Forelimb muscle (tissue), 1 donor: ENCODE data around the gene BRF1. TPM values are rescaled to one million over a fixed set of nuclear protein-coding genes. Genes with fewer than 3 reads are reported as not detected.

ENCODE experiments used
- DNase-seq: peaks from one replicate; pipeline ENCODE4 v3.0.0-alpha.2; 2013; ENCODE audit warnings: low read depth
- polyA plus RNA-seq: library from polyadenylated mRNA; unstranded; fragments of 120-200 nt; gene quantifications from one replicate; pipeline ENCODE4 v1.2.1, GENCODE V29; 2013; ENCODE audit not compliant: insufficient read length

Gene BRF1
- polyA plus RNA-seq, 1 donor: 22.8 TPM

DNA sequence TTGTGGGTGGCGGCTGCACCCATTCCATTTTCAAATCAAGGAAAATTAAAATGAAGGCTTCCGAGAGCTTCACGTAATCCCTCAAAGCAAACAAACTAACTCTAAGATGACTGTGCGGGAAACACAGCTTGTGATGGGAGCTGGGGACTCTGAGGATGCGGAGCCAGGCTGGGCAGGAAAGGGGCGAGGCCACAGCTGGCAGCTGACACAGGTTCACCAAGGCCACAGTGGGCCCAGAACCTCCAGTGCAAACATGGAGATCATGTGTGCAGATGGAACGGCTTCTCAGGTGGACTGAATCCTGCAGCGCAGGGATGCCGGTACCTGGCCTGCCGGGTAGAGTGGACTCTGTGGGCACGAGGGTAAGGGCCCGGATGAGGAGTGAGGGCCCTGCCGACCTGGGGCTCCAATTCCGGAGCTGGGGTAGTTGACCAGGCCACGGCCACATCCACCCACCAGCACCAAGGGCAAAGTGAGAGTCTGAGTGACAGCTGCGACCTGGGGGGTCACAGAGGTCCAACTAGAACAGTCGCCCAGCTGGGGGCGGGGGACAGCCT is 71.6 kb downstream of the BRF1 start:
- no peak for DNase-seq

- no peak for DNase-seq
These were observed 72.2 kb downstream of the BRF1 start for GRCh38 chr14:105228562-105228961.

DNA sequence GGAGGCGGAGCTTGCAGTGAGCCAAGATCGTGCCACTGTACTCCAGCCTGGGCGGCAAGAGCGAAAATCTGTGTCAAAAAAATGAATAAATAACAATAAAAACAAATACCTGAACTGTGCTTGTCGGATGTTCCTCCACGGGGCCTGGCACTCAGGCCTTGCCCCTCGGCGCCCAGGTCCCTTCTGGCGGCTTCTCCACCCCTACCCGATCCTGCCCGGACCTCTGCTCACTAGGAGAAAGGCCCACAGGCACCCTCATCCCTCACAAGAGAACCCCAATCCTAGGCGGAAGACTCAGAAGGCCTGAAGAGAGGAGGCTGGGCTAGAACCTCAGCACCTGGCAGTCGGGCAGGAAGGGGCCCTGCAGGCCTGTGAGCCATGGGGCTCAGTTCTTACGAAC is 73.5 kb downstream of the BRF1 start:
- no peak for DNase-seq

DNA sequence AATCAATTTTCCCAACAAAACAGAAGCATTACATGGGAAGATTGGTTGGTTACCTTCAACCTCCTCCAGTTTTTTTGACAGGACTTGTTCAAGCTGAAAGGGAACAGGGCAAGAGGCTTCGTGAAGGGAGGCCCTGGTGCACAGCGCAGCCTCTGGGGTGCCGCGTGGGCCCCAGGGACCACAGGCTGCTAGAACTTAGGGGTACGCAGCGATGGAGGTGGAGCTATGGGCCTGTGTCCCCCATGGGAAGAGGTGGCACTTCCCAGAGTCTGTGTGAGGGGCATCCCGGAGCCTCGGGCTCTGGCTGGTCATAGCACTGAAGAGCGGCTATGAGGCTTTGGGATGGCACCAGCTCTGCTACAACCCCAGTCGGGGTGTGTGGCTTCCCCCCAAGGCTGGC is 74.6 kb downstream of the BRF1 start:
- no peak for DNase-seq

- no peak for DNase-seq
These were observed 75.8 kb downstream of the BRF1 start for GRCh38 chr14:105224845-105225570.

DNA sequence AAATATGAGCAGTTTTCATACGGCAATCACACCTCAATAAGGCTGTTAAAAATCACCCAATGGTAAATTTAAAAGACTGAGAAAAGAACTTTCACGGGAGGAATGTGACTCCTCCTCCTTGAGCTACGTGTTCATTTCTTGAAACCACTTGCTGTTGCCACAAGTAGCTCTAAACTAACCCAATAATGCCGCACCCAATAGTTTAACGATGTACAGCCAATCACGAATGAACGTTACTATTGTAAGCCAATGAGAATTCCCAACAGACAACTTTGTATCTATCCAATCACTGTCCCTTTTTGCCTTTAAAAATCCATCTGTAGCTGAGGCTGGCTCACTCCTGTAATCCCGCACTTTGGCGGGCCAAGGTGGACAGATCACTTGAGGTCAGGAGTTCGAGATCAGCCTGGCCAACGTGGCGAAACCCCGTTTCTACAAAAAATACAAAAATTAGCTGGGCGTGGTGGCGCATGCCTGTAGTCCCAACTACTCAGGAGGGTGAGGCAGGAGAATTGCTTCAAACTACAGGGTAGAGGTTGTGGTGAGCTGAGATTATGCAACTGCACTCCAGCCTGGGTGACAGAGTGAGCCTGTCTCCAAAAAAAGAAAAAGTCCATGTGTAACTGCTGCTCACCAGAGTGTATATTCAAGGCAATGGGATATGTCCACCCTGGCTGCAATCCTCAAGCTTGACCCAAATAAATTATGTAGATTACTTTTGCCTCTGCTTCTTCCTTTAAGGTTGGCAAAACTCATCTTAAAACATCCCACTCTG is 76.8 kb downstream of the BRF1 start:
- DNase-seq: no peak

GRCh38 chr14:105223260-105223659 is 77.5 kb downstream of the BRF1 start:
- no peak for DNase-seq

GRCh38 chr14:105221598-105222178 is 79.1 kb downstream of the BRF1 start:
- DNase-seq: no peak

DNA sequence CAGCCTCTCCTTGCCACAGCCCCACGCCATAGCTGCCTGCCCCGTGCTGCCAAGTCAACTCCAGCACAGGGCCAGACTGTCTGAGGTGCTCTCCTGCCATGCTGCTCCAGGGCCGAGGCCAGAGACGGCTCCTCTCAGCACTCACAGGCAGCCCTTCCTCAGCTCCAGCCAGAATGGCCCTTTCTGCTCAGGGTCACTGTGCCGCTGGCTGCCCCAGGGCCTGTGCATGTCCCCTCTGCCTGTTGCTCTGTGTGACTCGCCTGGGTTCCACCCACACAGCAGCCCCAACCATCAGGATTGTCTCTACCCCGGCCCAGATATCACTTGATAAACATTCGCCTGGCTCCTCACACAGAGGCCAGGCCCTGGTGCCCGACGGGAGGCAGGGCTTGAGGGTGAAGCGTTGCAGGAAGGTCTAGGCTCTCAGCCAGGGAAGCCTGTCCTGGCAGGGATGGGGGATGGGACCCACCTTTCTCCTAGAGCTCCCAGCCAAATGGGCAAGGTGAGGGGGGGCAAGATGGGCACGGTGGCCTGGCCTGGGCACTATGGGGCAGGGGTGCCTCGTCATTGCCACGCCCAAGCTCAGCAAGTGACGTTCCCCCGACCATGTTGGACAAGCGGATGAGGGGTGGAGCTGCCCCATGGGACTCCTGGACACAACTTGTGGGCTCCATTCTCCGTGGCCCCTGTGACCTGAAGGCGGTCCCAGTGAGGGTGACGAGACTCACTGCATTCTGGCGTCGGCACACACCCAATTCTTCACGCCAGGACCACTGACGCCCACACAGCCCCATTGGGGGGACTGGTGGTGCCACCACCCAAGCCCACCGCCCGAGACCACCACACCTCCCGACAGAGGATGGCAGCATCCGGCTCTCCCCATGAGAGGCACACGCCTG is 79.9 kb downstream of the BRF1 start:
- no peak for DNase-seq

GRCh38 chr14:105219753-105220152 is 81.0 kb downstream of the BRF1 start:
- DNase-seq: no peak

GRCh38 chr14:105219043-105219612 is 81.7 kb downstream of the BRF1 start:
- DNase-seq: no peak

DNA sequence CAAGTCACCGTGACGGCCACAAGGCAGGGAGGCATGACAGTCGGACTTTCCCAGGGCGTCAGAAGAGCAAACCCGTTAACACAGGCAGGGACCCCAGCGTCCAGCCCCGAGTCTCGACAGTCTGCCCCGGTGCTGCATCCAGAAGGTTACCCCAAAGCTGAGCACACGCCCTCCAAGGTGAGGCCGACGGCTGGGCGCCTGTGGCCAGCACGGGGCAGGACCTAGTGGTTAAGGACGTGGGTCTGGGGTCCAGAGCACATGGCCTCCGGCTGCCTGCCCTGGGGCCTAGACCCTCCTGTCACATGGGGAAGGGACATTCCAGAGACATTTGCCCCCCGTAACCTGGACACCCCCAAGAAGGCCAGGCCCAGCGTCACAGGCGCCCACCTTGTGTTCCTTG is 82.2 kb downstream of the BRF1 start:
- no peak for DNase-seq

DNA sequence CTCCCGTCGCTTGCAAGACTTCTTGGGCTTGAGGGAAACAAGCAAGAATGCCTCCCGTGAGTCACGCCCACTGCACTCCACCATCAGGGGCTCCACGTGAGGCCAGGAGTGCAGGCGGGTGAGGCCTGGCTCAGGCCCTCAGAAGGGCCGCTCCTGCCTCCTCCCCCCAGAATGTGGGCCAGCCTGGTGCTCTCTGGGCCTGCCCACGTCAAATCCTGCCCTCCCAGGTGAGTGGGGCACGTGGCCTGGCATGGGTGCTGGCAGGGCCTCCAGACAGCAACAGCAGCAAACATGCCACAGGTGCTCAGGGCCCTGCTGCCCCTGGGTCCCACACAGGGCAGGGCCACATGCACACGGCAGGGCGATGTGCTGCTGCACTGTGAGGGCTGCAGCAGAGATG is 83.0 kb downstream of the BRF1 start:
- DNase-seq: no peak

DNA sequence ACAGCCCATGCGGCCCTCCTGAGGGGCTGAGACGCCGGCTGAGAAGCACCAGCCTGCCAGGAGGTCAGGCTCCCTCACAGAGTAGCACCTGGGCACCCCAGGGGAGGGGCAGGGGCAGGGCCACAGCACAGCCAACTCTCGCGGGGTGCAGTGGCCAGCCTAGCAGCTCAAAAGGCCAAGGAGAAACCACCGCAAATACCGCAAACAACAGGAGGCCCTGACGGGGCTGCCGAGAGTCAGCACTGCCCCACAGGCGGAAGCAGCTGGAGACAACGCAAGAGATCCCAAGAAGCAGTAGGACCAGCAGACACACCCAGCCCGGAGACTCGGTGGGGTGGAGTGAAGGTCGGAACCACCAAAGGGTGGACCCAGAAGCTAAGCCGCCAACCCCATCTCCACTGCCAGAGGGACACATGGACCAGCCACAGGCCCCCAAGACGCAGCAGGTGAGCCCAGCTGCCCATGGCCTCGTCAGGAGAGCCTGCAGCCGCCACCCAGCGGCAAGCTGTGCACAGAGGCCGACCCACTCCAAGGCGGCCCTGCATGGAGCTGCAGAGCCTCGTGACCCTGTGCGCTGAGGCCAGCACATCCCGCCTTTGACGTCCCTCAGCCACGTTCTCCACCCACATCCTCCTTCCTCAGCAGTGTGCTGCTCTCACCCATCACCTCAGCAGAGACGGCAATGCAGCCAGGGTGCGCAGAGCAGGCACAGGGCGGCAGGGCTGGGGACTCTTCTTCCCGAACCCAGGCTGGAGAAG is 84.1 kb downstream of the BRF1 start:
- DNase-seq: no peak

DNA sequence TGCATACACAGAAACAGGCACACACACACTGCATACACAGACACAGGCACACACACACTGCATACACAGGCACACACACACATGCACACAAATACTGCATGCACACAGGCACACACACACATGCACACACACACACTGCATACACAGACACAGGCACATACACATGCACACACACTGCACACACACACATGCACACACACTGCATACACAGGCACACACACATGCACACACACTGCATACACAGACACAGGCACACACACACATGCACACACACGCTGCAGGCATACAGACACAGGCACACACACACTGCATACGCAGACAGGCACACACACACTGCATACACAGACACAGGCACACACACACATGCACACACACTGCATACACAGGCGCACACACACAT is 85.2 kb downstream of the BRF1 start:
- no peak for DNase-seq

DNA sequence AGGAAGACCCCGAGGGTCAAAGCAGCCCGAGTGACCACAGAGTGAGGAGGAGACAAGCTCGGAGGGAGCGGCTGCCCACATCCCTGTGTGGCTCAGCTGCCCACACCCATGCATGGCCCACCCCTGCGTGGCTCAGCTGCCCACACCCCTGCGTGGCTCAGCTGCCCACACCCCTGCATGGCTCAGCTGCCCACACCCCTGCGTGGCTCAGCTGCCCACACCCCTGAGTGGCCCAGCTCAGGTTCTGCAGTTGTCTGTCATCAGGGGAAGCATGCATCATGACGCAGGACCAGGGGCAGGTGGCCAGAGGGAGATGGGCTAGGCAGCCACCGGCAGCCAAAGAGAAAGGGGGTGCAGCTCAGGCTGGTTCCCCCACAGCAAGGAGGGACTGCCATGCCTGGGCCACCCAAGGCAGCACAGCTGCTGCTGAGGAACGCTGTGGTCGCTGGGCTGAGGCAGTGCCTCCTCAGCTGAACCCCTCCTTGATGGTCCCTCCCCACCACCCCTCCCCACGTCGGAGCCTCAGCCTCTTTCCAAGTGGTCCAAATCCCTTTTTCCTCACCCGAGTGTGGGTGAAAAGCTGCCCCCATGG is 86.4 kb downstream of the BRF1 start:
- no peak for DNase-seq

DNA sequence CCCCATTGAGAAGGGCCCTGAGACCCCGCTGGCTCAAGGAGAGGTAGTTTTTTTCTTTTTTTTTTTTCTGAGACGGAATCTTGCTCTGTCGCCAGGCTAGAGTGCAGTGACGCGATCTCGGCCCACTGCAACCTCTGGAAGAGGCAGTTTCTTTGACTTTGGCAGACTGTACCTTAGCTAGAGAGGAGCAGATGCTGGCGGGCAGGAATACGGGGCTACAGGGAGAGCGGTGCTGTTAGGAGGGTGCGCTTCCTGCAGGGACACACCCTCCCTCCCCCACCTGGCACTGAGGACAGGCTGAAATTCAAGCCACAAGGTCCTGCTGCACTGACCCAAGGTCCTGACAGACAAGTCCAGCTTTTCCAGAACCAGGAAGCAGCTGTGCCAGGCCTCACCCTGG is 87.4 kb downstream of the BRF1 start:
- no peak for DNase-seq

GRCh38 chr14:105212541-105213300 is 88.1 kb downstream of the BRF1 start:
- no peak for DNase-seq

DNA sequence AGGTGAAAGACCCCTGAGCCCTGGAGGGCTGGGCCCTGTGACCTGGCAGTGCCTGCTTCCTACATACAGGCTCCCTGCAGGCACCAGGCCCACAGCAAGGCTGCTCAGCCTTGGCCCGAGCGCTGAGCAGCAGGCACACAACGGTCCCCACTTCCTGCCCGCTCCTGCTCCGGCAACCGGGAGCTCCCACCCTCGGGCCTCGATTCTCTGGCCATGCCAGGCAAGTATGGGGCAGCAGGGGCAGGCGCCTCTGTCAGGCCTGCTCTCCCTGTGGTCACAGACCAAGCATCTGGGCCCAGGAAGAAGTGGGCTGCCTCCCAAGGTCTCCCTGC is 89.1 kb downstream of the BRF1 start:
- DNase-seq: no peak
